Measurements from ENCODE around the gene APOL1.

The APOL1 gene

DNA sequence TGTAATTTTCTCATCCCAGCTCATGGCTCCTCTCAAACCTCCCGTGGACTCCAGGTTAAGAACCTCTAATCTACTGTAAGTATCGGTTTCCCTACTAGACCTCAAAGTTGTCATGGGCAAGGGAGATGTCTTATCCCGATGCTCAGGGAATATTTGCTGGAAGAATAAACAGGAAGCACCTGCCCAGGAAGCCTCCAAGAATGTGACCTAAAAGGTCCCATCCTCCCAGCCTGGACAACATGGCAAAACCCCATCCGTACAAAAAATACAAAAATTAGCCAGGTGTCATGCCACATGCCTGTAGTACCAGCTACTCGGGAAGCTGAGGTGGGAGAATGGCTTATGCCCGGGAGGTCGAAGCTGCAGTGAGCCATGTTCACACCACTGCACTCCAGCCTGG lies 62.4 kb downstream of the APOL1 start:
- ATAC-seq (no peak), DNase-seq (no peak)
- H3K9me3 Mint-ChIP-seq, result no peaks in the 10 kb centered on the region
- peak overlapping the region; percentile 44 to 78 for H3K27ac Mint-ChIP-seq
- H3K4me3 Mint-ChIP-seq, result no peak overlapping the region
- H3K27me3 Mint-ChIP-seq, result no peaks in the 10 kb centered on the region
- peaks cover 16% of the 10 kb centered on the region for H3K4me1 Mint-ChIP-seq

DNA sequence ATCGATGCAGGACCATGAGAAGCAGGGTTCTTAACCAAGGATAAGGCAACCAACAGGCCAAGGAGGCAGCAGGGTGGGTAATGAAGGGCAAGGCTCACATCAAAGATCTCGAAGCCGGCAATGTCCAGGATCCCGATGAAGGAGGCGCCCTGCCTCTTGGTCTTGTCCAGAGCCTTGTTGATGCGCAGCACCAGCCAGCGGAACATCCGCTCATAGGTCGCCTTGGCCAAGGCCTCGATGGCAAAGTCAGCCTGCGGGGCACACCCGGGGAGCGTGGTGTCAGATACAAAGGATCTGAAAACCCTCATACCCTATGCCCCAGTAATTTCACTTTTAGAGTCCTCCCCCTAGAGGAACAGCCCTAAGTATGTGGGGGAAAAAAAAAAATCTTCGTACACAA lies 63.5 kb downstream of the APOL1 start:
- Mint-ChIP-seq H3K27ac (no peak overlapping the region), H3K4me1 (peaks cover 17% of the 10 kb centered on the region), H3K4me3 (no peak overlapping the region), H3K27me3 (no peaks in the 10 kb centered on the region), H3K9me3 (no peaks in the 10 kb centered on the region)
- ATAC-seq (no peak), DNase-seq (no peak)
